ENCODE data around the gene HOXB4. TPM values are rescaled to one million over a fixed set of nuclear protein-coding genes. Genes with fewer than 3 reads are reported as not detected.

HOXB4 gene
- total RNA-seq, 4 donors from 2014 or later, result 0.67 to 1.2 (median 0.80) TPM

DNA sequence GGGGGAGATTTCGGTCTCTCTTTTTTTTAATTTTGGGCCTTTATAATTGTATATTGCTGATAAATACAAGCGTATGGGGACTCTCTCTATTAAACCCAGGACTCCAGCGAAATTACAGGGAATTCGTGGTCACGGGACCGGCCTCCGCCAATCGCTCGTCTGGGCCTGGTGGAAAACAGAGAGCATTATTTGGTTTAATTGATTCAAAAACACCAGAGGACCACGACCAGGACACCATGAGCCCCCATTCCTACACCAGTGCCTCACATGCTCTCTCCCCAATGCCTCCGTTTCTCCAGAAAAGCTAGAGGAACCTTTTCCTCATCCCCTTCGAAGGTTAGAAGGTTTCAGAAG is 33.2 kb downstream of the HOXB4 start, which contains the start of gene HOXB2:
Gene HOXB2 (minus strand): TSS at position 88 of the 354 bp plus-strand sequence. CDS start 198 bp downstream, outside the sequence.
- TF ChIP-seq, protein P1, sequence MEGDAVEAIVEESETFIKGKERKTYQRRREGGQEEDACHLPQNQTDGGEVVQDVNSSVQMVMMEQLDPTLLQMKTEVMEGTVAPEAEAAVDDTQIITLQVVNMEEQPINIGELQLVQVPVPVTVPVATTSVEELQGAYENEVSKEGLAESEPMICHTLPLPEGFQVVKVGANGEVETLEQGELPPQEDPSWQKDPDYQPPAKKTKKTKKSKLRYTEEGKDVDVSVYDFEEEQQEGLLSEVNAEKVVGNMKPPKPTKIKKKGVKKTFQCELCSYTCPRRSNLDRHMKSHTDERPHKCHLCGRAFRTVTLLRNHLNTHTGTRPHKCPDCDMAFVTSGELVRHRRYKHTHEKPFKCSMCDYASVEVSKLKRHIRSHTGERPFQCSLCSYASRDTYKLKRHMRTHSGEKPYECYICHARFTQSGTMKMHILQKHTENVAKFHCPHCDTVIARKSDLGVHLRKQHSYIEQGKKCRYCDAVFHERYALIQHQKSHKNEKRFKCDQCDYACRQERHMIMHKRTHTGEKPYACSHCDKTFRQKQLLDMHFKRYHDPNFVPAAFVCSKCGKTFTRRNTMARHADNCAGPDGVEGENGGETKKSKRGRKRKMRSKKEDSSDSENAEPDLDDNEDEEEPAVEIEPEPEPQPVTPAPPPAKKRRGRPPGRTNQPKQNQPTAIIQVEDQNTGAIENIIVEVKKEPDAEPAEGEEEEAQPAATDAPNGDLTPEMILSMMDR (IDR thresholded peaks at IDR 0.05), result no peak
- TF ChIP-seq POLR2A (IDR thresholded peaks at IDR 0.05), result no peak
- Histone ChIP-seq H3K4me3 (replicated peaks in 1 of 3) (peak within 1 kb of the TSS in 2 of 3 donors; percentile 13 to 32), H3K4me1 (no peaks in the 10 kb centered on the region), H3K9me3 (no peaks in the 10 kb centered on the region), H3K36me3 (no peaks in the 10 kb centered on the region), H3K27me3 (peaks cover 47% of the 10 kb centered on the region), H3K27ac (peak within 1 kb of the TSS; percentile 73 to 78 (median 74))
- 22 to 25% methylated on average over 12 of the region's 12 CpGs for WGBS, 2 donors
- no peak for DNase-seq
- intact Hi-C loops (cut with DNase I), result no loop called here

GRCh38 chr17:48544349-48545021 is 33.7 kb downstream of the HOXB4 start:
- no peaks in the 10 kb centered on the region for H3K36me3 ChIP-seq
- DNase-seq, result peak; percentile 16 to 29
- peak overlapping the region; percentile 73 to 78 (median 74) for H3K27ac ChIP-seq
- H3K4me3 ChIP-seq (replicated peaks in 1 of 3), result peak overlapping the region in 1 of 3 donors; percentile 32
- H3K27me3 ChIP-seq, result peaks cover 42% of the 10 kb centered on the region
- 7 to 18% methylated on average over 37 to 38 of the region's 38 CpGs for WGBS, 2 donors
- intact Hi-C loops (cut with DNase I), result no loop called here
- TF ChIP-seq, protein P1 (IDR thresholded peaks at IDR 0.05), result no peak
- TF ChIP-seq POLR2A (IDR thresholded peaks at IDR 0.05), result no peak
- no peaks in the 10 kb centered on the region for H3K4me1 ChIP-seq
- H3K9me3 ChIP-seq, result no peaks in the 10 kb centered on the region

- no peaks in the 10 kb centered on the region for H3K4me1 ChIP-seq
- intact Hi-C loops (cut with DNase I), result no loop called here
- H3K9me3 ChIP-seq, result no peaks in the 10 kb centered on the region
- peak overlapping the region; percentile 73 to 78 (median 74) for H3K27ac ChIP-seq
- H3K36me3 ChIP-seq, result no peaks in the 10 kb centered on the region
- peaks cover 39% of the 10 kb centered on the region for H3K27me3 ChIP-seq
- TF ChIP-seq POLR2A (IDR thresholded peaks at IDR 0.05), result no peak
- TF ChIP-seq, protein P1 (IDR thresholded peaks at IDR 0.05), result no peak
- H3K4me3 ChIP-seq (replicated peaks in 1 of 3), result peak overlapping the region in 2 of 3 donors; percentile 13 to 32
- DNase-seq, result no peak
- 8% methylated on average over 20 of the region's 20 CpGs for WGBS, 2 donors
Observed at GRCh38 chr17:48543854-48544348, 34.2 kb downstream of the HOXB4 start.

DNA sequence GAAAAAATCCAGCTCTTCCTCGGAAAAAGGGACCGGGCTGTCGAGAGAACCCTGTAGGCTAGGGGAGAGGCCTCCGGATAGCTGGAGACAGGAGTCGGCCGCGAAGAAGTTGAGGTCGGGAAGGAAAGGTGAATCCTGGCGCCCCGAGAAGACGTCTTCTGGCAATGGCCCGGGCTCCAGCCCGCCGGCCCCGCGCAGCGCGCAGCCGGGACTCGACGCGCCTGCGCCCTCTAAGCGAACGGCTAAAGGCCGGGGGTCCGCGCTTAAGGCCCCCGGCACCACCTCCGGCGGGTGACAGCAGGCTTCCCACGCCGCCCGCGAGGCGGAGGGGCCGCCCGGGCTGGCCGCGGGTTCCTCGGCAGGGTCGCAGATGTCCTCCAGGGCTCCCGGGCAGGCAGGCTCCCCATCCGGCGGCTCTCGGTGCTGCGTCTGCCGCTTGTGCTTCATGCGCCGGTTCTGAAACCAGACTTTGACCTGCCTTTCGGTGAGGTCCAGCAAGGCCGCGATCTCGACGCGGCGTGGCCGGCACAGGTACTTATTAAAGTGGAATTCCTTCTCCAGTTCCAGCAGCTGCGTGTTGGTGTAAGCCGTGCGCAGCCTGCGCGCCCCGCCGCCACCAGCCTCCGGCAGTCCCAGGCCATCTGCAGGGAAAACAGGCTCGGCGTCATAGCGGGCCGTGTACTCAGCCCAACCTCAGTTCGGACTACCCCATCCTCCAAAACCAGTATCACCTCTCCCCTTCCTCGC is 34.9 kb downstream of the HOXB4 start:
- TF ChIP-seq, protein P1 (IDR thresholded peaks at IDR 0.05), result peak in 1 of 6 experiments; percentile 19
- no peak for TF ChIP-seq POLR2A (IDR thresholded peaks at IDR 0.05)
- Histone ChIP-seq H3K36me3 (no peaks in the 10 kb centered on the region), H3K9me3 (no peaks in the 10 kb centered on the region), H3K4me1 (no peaks in the 10 kb centered on the region), H3K4me3 (replicated peaks in 1 of 3) (peak overlapping the region in 2 of 3 donors; percentile 17 to 32), H3K27ac (peak overlapping the region; percentile 73 to 78 (median 74)), H3K27me3 (peaks cover 39% of the 10 kb centered on the region)
- DNase-seq, result peak; percentile 11 to 14
- 0 to 1% methylated on average over 15 to 18 of the region's 72 CpGs for WGBS, 2 donors
- intact Hi-C loops (cut with DNase I), result no loop called here
